GM12878 (cell line): ENCODE results near the gene ATF6B.

ENCODE experiments used
- ESRRA ChIP-seq: IDR thresholded peaks from 2 replicates; pipeline ENCODE4 v1.6.1; 2012; ENCODE audit warnings: mild to moderate bottlenecking, low read length, improper control_type of control experiment
- IRF4 ChIP-seq: IDR thresholded peaks from 2 replicates; pipeline ENCODE4 v1.6.1; 2011; ENCODE audit warnings: low read depth, low read length

DNA sequence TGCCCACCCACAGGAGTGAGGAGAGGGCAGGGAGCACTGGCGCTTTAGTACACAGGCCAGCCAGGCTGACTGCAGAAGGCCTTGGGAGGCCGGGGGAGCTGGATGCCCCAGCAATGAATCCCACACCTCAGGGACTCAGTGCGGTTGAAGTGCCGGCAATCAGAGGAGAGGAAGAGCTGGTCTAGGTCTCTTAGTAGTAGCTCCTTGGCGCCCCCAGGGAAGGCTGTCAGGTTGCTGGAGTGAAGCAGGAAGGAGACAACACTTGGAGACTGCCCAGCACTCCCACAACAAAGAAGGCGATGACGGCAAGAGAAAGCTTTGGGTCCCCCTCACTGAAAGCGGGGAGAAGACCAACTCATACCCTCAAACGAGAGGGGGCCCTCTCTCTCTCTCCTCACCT is 10.6 kb downstream of the ATF6B start:
- TF ChIP-seq ESRRA: no peak
- no peak for TF ChIP-seq IRF4
